Measurements from ENCODE around the gene C8A. TPM values are rescaled to one million over a fixed set of nuclear protein-coding genes. Genes with fewer than 3 reads are reported as not detected.

The C8A gene
- total RNA-seq, 1 experiment from 2014 or later, result not detected

DNA sequence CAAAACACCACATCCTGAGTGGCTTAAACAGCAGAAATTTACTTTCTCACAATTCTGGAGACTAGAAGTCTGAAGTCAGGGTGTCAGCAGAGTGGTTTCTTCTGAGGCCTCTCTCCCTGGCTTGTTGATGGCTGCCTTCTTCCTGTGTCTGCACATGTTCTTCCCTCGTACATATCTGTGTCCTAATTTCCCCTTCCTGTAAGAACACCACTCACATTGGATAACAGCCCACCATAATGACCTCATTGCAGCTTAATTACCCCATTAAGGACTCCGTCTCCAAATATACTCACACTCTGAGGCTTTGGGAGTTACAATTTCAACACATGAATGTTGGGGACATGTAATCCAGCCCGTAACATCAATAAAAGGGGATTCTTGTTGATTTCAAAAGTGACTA is 23.4 kb downstream of the C8A start:
- DNase-seq, result no peak
- Histone ChIP-seq H3K79me2 (ENCODE audit: insufficient read depth, low read length) (no peaks in the 10 kb centered on the region), H2BK120ac (ENCODE audit: low read depth, low read length, poor library complexity, severe bottlenecking) (no peak overlapping the region), H3K4me2 (ENCODE audit: insufficient read depth, insufficient read length, low read length) (no peak overlapping the region), H2AK5ac (ENCODE audit: insufficient read length, low read length) (no peak overlapping the region), H3K14ac (ENCODE audit: insufficient read depth, low read length) (no peak overlapping the region), H2BK15ac (ENCODE audit: low read depth, low read length) (no peak overlapping the region), H3K23me2 (ENCODE audit: insufficient read length, low read depth, low read length, poor library complexity, severe bottlenecking) (no peaks in the 10 kb centered on the region), H3K9me3 (ENCODE audit: control insufficient read depth, low read depth, low read length) (no peaks in the 10 kb centered on the region), H4K20me1 (ENCODE audit: control insufficient read depth, insufficient read depth, insufficient read length) (no peaks in the 10 kb centered on the region), H4K5ac (ENCODE audit: insufficient read length, low read depth, low read length) (no peak overlapping the region), H2BK12ac (ENCODE audit: insufficient read length, low read depth, low read length) (no peak overlapping the region), H3K9ac (ENCODE audit: extremely low read depth, insufficient read length, low read length) (no peak overlapping the region), H3K23ac (ENCODE audit: insufficient read length, low read depth, low read length) (no peak overlapping the region), H3K18ac (ENCODE audit: insufficient read length, low read depth, low read length) (no peak overlapping the region), H3K4me1 (ENCODE audit: insufficient read depth, low read length) (no peaks in the 10 kb centered on the region), H2AFZ (ENCODE audit: low read length) (no peak overlapping the region), H3K27me3 (ENCODE audit: insufficient read depth, low read length) (no peaks in the 10 kb centered on the region), H3T11ph (ENCODE audit: low read length) (no peak overlapping the region), H3K56ac (ENCODE audit: insufficient read length, low read depth, low read length) (no peak overlapping the region), H4K8ac (replicated peaks; ENCODE audit: insufficient read length, low read depth, low read length) (no peak overlapping the region), H4K91ac (ENCODE audit: insufficient read length, low read depth, low read length) (no peak overlapping the region), H2BK5ac (ENCODE audit: insufficient read length, low read length) (no peak overlapping the region), H3K79me1 (ENCODE audit: insufficient read depth, low read depth, low read length, poor library complexity, severe bottlenecking) (no peaks in the 10 kb centered on the region), H3K27ac (ENCODE audit: insufficient read length, low read depth, low read length) (no peak overlapping the region), H2BK20ac (ENCODE audit: low read depth, low read length, poor library complexity, severe bottlenecking) (no peak overlapping the region), H3K4ac (ENCODE audit: low read depth, low read length) (no peak overlapping the region)
- Mint-ChIP-seq H3K27ac (no peak overlapping the region), H3K4me3 (no peak overlapping the region), H3K27me3 (ENCODE audit: low read depth) (peaks cover 8% of the 10 kb centered on the region; the same call in 1 of the 2 replicates), H3K36me3 (ENCODE audit: insufficient read depth in 1 of 3, low read depth in 3 of 3) (no peaks in the 10 kb centered on the region), H3K4me1 (no peaks in the 10 kb centered on the region), H3K9me3 (no peaks in the 10 kb centered on the region)
- TF ChIP-seq, protein P1, sequence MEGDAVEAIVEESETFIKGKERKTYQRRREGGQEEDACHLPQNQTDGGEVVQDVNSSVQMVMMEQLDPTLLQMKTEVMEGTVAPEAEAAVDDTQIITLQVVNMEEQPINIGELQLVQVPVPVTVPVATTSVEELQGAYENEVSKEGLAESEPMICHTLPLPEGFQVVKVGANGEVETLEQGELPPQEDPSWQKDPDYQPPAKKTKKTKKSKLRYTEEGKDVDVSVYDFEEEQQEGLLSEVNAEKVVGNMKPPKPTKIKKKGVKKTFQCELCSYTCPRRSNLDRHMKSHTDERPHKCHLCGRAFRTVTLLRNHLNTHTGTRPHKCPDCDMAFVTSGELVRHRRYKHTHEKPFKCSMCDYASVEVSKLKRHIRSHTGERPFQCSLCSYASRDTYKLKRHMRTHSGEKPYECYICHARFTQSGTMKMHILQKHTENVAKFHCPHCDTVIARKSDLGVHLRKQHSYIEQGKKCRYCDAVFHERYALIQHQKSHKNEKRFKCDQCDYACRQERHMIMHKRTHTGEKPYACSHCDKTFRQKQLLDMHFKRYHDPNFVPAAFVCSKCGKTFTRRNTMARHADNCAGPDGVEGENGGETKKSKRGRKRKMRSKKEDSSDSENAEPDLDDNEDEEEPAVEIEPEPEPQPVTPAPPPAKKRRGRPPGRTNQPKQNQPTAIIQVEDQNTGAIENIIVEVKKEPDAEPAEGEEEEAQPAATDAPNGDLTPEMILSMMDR (conservative IDR thresholded peaks at IDR 0.05), result no peak
- no CpG with 5 or more reads among the region's 3 CpGs for WGBS (ENCODE audit: extremely low coverage, insufficient read length, low lambda C conversion rate)

Data from H9 (cell line).